Endometrium (tissue), 2 donors: ENCODE measurements around the gene MAST4.

ENCODE experiments used
- FAIRE-seq: peaks from 2 replicates; lab custom pipeline; 2012; peaks lifted over from hg19 to GRCh38; lab: Jason Lieb, UNC
- donor health status: control.
- donor health status: control.

The MAST4 gene

DNA sequence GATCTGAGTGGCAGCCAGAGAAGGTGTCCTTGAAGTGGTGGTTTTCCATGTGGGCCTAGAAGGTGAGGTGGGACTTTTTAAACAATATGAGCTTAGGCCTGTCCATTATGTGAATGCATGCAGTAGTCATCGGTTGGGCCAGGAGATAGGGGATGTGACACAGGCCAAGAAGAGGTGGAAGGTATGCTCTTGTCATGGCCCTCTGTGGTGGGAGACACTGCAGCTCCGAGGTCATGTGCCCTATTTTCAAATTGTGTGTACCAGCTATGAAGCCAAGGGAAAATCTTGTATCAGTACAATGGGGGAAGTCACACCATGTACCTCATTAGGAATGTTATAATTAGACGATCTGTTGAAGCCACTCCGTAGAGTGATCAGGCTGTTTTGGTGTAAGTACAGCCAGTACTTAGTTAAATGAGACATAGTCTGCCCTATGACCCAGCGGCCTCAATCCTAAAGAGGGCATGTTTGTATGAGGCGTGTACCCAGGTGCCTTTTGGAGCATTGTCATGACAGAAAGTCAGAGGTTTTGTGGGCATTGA, 280.1 kb downstream of the MAST4 start:
- no peak for FAIRE-seq

DNA sequence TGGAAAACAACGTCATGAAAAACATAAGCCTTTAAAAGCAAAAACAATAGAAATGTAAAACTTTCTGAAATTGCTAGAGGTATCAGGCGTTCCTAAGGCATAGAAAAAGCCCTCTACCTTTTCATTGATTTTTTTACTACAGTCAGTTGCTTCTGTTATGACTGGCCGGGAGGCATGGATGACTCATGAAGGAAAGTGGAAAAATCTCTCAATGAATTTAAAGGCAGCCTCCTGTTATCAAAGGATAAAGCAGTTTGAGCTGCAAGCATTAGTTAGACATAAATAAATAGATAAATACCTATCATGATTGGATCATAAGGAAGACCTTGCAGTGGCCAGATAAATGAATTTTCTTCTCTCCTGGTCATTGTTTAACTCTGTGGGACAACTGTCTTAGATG, 281.6 kb downstream of the MAST4 start:
- no peak for FAIRE-seq

DNA sequence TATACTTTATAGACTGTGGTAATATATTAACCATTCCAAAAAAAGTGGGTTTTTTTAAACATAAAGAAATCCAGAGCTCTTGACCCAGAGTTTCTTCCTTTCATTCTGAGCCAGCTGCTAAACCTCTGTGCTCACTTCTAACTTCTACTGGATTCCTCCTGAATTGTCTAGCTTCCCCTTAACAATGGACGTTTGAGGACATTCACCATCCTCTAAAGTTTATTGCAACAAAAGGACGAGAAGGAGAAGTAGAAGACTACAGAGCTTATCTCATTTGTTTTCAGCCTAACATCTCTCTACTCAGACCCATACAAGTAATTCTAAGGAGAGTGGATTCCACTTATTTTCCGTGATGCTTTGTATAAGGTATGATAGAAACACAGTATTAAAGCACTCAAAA, 284.2 kb downstream of the MAST4 start:
- no peak for FAIRE-seq

DNA sequence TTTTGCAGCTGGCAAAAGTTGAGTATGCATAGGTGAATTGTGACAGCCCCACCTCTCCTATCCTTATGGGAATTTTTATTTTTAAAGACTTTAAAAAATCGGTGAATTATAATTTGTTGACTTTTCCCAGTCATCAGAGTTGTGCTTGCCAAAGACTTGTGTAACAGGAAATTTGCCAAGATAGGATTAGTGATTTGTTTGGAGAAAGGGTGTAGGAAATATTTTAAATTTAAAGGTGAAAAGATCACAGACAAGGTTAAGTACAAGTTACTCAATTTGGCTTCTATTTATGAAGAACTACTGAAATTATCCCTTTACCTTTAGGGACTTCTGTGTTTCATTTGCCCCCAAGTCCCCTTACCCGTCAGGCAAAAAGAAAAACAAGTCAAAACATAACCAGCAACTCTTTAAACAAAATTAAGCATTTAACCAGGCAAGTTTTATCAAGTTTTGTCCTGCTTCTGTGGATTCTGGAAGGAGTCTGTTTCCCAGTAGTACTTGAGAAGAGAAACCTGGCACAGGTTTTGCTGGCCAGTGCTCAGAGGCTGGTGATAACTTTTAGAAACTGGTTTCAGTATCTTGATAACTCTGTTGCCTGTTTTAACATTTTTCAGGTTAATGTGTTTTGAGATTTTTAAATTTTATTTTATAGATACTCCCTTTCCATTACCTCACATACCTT, 285.4 kb downstream of the MAST4 start:
- FAIRE-seq, result no peak

DNA sequence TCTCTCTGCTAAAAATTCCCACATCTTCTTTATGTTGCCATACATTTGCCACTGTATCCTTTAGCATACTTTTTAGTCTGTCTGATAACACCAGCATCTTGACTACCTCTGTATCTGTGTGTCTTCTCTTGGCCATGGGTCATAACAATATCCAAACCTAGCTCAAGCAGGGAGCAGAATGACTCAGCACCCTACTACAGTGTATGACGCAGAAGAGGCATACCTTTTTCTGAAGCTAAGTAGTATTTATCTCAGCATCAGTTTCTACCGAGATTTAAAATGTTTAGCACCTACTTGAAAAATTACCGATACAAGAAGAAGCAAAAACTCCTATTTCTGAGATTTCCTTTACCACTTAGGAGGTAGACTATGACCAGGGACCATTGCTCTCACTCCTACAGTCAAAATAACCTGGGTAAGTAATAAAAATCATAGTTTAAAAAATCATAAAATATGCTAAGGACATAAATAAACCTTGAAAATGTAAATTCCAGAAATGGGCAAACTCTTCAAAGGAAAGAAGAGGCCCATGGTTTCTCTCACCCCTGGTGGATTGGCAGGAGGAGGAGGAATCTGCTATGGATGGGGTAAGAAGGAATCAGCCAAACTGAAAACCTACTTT, 286.5 kb downstream of the MAST4 start:
- no peak for FAIRE-seq

DNA sequence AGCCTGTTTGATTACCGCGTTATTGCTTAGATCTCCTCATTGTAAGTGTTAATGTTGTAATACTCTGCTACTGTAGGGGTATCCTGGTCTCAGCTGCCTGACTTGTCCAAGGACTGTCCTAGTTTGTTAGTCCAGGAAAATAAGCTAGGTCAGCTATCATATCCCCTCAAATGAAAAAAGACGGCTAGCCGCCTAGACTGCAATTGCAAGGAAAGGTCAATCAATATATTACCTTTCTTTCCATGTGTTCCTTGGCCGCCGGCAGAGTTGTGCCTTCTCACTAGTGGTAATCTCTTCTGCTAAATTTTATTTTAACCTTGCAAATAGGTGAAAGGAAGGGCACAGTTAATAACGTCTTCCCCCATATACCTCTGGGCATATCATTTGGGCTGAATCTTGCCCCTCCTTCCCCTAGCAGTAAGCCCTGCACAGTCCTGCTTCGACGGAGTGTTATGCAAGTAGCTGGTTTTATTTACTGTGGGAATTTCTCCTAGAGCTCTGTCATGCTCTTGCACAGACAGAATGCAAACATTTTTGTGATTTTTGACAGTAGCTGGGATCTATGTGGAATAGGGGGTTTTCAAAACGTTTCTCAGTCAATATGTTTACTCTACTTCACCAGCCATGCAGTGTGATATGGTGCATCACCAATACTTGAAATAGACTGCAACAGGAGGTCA, 288.5 kb downstream of the MAST4 start:
- FAIRE-seq, result no peak

DNA sequence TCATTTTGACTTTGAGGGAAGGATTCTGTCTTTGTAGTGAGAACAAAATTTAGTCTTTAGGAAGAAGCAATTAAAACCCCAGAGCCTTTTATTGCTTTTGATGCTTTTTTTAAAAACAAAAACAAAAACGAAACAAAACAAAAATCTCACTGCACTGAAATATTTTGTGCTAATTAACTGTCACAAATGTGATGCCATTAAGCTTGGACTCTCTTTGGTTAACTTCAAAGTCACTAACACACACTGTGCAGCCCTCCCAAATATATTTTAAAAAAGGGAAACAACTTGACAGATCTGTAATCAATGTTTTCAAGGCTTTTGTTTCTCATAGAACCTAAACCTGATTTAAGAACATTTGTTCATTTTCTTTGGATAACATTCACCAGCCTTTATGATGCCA, 290.7 kb downstream of the MAST4 start:
- peak; percentile 69 for FAIRE-seq

DNA sequence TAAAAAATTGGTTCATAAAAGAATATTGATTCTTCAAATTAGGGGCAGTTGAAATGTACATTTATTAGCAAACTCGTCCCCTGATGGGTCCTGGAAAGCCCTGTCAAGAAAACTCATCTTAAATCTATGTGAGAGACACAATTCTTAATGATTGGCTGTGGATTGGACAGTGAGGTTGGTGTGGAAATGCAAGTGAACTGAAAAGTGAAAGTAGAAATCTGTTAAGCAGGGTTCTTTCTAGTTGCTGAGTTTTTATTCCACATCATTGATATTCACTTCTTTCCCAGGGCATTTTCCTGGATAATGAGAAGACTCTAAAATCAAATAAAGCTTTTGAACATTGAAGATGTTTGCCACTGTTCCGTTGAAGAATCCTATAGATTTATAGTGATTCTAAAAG, 292.4 kb downstream of the MAST4 start:
- no peak for FAIRE-seq

DNA sequence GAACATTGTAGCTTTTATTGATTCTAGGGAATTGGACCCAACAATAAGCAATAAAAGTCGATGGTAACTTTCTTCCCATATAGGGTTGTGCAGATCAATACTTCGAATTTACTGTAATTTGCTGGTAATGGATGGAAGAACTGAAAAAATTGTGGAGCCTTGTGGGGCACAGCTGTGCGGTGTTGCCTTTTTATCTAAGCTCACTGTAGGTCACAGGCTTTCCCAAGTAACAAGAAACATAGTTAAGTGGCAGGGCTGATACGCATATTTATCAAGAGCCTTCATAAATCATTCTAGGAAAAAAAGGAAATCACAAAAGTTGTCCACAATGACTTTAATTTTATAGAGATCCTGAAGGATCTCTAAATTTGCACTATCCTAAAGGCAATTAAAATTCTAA, 292.9 kb downstream of the MAST4 start:
- no peak for FAIRE-seq

DNA sequence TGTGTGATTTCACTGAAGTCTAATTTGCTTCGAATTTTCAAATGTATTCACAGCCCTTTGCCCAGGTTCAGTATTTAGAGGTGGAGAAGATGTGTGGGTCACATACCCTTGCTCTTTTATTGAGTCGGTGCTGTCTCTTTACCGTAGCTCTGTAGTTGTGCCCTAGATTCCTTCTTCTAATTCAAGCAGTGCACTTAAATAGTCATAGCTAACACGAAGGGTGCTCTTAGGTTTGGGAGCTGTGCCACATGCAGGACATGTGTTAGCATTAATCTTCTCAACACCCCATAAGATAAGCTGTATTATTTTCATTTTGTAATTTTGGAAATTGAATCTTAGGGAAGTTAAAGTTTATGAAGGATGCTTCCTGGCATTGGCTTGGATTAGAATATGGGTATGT, 293.3 kb downstream of the MAST4 start:
- no peak for FAIRE-seq

DNA sequence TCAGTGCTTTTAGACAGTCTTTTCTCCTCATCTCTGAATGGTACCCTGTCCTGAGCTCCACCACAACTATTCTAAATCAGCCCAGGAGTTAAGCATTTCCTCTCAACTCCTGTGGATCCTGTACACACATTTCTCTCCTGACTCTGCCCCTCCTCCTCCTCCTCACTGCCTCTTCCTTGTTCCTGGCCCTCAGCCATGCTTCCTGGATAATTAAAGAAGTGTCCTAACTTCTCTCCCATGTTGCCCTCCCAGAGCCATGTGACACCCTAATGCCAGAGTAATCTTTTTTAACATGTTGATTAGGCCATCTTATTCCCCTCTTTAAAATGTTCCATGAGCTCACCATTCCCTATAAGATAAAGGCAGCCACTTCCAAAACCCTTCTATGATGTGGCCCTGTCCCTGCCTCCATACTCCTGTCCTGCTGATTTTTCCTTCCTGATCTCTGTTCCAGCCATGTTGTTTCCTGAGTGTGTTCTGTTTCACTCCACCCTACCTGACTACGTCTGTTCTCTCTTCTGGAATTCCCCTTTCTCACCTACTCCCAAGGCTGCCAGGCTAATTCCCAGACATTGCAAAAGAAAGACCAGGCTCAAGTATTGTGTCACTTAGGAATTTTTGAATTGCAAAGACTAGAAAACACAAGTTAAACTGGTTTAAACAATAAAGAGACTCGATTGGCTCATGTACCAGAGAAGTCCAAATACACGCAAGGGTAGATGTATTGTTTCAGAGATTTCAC, 295.2 kb downstream of the MAST4 start:
- no peak for FAIRE-seq

DNA sequence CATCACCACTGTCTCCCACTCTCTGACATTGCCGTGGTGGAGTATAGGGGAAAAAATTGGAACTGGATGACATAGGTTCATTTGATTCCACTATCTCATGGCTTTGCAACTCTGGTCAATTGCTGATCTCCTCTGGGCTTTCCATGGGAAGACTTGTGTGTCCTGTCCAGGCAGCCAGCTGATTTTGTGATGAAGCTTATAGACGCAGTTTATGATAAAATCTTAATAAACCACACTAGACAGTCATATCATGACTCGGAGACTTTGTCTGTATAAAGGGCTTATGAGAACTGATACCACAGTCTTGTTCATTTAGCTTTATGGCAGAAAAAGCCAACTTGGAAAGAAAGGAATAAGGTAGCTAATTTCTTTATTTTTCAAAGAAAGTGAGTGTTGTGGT, 296.5 kb downstream of the MAST4 start:
- FAIRE-seq, result no peak

DNA sequence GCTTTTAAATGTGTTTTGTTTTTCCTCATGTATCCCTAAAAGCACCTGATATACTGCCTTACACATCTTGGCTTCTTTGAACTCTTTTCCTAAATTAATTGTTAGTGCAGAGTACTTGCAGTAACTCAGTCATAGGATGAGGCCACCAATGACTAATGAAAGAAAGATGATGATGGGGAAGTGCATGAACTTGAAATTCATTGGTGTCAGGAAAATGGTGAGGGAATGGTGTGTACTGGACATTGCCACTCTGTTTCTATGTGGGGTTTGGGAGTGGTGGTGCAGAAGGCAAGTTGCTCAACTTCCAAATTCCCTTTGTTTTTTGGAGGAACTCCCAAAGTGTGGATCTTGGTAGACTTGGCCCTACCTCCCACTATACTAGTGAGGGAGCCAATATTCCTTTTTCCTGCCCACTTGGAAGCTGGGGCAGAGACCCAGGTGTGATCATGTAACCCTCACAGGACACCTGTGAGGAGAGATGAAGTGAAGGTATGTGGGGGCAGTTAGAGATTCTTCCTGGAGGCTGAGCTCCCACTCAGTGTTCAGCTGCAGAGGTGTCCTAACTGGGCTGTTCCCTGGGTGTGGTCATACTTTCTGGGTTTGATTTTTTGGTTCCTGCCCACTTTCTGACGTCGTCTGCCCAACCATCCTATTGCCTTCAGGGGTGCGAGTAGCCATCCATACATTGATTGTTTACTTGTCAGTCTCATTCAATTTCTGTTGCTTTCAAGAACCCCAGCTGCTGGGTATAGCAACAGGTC, 298.5 kb downstream of the MAST4 start:
- no peak for FAIRE-seq

DNA sequence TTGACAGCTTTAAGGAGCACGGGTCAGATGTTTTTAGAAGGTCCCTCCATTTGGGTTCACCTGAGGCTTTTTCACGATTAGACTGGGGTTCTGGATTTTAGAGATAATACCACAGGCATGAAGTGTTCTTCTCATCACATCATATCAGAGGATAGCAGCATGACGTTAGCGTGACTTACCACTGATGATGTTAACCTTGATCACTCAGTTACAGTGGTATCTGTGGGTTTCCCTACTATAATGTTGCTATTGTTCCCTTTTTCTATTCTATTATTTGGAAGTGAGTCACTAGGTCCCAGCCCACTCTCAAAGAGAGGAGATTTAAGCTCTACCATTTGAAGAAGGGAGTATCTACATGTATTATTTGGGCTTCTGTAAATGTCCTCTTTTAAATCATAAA, 300.0 kb downstream of the MAST4 start:
- no peak for FAIRE-seq

DNA sequence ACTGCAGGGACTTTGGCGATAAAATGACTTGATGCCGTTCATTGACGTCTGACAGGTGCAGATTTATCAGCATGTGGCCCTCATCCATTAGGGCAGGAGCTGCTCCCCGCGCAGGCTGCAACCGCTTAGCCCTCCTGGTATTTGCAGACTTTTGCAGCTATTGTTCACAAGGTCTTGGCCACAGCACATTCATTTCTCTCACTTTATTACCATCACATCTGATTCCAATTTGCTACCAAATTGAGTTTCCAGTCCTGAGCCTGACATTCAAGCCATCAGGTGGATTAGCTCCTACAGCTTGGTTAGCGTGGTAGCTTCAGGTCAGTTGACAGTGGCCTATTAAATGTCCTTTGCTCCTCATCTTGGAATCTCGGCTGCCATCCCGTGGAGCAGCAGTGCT, 301.2 kb downstream of the MAST4 start:
- FAIRE-seq, result no peak

DNA sequence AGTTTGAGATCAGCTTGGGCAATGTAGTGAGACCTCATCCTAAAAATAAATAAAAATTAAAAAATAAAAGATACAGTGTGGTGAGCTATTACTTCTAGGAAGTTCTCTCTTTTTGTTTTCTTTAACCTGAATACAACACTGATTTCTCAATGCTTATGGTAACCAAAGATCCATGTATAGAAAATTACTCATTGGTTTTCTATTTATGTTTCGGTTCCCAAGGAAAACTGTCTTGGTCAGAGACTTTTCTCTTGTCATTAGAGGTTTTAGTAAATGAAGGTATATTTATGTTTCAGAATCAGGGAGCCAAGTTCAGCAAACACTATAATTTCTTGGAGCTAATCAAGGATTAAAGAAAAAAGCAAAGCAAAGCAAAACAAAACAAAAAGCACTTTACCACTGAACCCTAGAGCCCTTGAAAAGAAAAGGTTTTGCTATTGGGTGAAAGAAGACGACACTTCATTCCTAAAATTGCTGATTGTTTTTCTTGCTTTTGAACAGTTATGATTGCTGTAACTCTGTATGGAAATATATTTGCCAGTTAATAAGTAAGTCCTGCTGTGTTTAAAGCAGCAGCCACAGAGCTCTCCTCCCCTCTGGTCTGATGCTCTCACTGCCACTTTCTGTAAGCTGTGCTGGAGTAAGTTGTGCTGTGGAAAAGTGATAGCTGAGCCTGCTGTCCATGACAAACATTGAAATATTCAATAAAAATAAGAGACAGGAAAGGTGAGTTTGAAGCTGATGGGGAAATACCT, 302.2 kb downstream of the MAST4 start:
- FAIRE-seq, result no peak

DNA sequence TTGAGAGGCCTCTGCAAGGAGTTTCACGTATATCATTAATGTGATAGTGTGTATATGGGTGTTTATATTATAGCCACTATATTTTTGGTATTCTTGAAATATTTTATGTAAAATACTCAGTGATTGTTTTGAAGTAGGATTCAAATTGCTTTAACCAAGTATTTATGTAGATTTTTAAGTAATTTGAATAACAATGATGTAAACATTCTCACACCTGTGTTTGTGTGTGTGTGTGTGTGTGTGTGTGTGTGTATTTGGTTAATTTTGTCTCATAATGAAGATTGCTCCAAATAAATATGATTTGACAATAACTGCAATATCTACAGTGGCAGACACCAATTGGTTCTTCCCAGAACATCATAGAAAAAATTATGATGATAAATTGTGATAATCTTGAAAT, 307.0 kb downstream of the MAST4 start:
- no peak for FAIRE-seq

DNA sequence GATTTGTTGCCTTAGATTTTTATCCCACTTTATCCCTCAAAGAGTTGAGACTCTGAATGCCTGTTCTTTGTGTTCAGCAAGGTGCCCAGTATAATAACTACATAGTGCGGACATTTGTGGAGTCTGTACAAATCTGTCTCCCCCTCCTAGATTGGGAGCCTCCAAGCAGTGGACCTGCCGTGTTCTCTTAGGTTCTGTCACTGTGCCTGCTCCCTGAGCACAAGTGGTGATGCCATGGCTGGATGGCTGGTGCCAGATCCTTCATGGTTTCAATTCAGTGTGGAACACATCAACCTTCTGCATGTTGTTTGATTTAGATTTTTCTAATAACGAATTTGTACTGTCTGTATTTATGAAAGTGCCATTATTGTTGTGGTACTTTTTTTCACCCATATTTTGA, 307.5 kb downstream of the MAST4 start:
- FAIRE-seq, result no peak

DNA sequence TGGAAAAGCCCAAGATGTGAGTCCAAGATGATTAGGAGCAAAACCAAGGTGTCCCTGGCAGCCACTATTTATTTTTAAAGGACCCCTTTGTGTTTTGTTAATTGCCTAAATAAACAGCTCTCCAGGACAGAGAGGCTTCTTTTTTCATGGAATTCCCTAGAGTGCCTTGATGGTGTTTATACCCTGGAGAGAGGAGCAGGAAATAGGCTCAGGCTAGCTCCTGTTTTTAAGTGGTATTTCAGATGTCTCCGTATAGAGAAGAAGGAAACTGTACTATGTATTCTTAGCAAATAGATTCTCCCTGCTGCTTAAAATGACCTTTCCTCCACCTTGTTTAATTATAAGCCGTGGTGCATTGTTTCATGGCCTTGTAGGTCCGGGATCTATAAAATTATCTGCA, 308.0 kb downstream of the MAST4 start:
- no peak for FAIRE-seq

DNA sequence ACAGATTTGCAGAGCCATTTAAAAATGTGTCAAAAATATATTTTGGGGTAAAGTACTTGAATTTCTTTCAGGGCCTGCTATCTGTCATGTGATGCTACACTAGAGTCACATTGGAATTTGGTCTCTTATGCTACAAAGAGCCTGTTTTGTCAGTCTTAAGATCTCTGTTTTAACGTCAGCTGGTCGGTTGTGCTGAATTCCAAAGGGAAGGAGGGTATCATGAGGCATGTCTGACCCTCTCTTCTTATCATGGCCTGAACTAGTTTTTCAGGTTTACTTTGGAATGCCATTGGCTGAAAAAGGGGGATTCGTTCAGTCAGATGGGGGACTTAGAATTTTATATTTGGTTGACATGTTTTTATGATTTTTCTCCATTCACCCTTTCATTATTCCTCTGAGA, 309.8 kb downstream of the MAST4 start:
- FAIRE-seq, result no peak

DNA sequence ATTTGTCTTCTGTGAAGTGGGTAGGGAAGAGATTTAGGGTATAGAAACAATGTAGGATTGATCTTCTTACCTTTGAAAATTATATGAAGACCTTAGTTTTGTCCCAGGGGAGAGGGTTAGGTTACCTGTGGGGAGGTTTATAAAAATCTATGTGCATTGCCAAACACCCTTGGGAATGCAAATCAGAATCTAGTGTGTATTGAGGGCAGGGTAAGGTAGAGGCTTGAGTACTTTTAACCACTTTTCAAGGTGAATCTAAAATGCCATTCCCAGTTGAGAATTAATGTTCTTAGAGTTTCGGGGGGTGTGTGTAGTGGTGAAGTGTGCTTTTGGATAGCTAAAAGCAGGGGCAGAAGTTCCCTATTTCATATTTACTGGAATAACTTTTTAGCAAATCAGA, 312.0 kb downstream of the MAST4 start:
- FAIRE-seq, result no peak
